NCI-H526 treated with DMSO at 0.1 percent for 48 hours (cell line): ENCODE measurements around the gene SPTBN2.
A peak's percentile ranks its signal among the peaks of the same experiment; 100 is the strongest.
"Not testable (repeated sequence)": the region's sequence is repeated elsewhere in the genome, so short reads cannot be mapped to it uniquely, and the experiment has no call there.

Source experiments
- DNase-seq: peaks from one replicate; lab custom pipeline; 2025; lab: John Stamatoyannopoulos, UW

Gene SPTBN2

DNA sequence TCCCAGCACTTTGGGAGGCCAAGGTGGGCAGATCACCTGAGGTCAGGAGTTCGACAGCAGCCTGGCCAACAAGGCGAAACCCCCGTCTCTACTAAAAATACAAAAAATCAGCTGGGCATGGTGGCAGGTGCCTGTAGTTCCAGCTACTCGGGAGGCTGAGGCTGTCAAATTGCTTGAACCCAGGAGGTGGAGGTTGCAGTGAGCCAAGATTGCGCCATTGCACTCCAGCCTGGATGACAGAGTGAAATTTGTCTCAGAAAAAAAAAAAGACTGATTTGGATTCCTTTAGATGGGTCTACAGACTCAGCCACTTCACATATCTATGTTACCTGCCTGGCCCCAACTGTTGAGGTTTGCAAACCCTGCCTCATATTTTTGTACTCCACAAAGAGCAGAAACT lies 4.8 kb downstream of the SPTBN2 start:
- not testable (repeated sequence) for DNase-seq

DNA sequence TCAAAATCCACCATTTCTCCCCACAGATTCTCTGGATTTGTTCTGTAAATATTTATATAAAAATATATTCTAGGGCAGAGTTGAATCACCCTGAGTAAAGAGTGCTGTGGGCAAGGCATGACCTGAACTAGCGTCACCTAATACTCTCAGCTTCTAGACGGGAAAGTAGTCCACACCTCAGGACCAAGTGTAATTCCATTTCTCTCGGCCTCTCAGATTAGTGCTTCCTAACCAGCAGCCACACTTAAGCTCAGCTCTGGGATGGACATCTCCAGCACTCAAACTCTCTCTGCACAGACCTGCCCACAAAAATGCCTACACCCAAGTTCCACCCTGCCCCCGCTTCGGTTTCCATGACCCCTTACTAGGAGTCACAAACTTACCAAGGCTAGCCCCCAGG lies 5.3 kb downstream of the SPTBN2 start:
- no peak for DNase-seq

DNA sequence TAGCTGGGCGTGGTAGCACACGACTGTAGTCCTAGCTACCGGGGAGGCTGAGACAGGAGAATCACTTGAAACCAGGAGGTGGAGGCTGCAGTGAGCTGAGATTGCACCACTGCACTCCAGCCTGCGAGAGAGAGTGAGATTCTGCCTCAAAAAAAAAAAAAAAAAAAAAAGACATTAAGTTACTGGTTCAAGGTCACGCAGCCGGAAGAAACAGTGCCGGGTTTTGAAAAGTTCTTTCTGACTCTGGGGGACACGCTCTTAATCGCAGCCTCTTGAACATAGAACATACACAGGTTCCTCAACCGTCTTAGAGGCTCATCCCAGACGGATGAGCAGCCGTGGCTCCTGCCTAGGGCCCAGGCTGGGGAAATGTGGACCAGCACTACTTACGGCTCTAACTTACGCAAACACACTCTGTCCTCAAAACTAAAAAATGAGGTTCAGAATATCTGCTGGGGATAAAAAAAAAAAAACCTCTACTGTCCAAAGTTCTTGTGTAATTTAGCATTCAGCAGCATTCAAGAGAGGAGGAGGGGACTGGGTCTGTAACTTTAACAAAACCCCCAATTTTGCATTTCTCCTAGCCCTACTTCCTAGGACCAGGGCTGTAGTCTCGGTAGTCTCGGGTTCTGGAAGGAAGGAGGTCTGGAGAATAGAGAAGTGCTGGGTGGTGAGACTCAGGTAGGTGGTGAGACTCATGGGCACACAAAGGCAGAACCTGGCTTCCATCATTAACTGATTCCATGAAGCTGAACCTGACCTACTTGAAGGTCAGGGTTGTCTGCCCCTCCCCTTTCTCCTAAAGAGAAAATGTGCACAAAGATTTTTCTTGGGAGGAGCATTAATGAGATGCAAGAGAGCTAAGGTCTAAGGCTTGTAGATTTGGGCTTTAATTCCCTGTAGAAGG lies 6.0 kb downstream of the SPTBN2 start:
- DNase-seq, result no peak

DNA sequence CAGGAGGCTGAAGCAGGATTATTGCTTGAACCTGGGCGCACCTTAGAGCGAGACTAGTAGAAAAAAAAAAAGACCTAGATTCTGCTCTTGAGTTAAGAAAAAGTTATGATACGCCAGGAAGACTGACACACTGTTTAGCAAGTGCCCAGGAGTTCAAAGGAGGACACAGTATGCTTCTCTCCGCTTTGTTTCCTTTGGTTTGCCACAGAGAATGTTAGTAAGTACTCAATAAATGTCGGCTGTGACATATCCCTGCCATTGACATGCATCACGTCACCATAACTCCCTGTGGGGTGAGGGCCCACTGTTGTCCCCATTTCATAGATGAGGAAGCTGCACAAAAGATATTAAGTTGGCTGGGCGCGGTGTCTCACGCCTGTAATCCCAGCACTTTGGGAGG lies 7.1 kb downstream of the SPTBN2 start:
- no peak for DNase-seq

DNA sequence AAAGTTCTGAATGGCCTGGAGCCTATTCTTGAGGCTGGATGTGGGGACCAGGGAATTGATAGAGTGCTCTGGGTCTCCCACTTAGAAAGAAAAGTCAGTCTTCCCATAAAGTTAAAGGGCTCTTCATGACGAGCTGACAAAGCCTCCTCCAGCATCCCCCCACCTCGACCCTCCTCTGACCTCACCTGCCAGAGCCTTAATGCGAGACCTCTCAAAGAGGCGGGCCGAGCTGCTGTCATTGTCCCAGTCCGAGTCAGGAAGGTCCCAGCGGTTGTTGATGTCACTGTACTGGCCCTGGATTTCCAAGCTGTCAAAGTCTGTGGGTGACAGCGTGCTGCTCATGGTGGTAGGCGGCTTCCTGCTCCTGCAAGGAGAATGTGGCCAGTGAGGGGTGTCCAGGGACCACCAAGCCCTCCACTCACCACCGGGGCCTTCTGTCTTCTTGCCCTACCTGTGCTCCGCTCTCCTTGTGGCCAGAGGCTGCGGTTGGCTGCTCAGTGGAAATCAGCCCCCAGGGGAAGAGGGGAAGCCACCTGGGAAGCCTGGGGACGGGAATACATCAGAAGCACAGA lies 8.0 kb downstream of the SPTBN2 start:
- no peak for DNase-seq

DNA sequence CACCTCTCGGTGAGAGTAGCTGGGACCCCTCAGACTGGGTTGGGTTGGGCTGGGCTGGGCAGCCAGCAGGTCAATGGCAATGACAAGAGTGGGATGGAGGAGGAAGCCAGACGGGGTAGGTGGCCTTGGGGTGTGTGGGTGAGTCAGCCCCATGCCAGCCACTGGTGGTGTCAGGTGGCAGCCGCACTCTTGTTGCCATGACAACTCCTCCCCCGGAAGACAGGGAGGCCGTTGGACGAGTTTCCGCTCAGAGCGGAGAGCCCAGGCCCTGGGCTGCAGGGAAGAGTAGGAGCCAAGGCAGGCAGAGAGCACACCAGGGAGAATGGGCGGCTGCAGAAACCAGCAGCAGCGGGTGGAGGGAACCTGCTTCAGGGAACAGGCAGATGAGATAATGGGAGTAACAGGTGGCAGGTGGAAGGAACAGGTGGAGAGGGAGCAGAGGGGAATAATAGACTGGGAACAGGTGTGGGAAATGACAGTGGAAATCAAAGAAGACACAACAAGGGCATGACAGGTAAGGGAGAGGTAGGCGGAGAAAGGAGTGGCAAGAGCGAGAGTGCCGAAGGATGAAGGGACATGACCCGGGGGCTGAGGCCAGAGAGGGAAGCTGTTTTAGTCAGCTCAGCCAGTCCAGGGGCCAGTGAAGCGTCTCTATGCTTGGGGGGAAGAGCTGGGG lies 8.7 kb downstream of the SPTBN2 start:
- DNase-seq, result peak; percentile 84

DNA sequence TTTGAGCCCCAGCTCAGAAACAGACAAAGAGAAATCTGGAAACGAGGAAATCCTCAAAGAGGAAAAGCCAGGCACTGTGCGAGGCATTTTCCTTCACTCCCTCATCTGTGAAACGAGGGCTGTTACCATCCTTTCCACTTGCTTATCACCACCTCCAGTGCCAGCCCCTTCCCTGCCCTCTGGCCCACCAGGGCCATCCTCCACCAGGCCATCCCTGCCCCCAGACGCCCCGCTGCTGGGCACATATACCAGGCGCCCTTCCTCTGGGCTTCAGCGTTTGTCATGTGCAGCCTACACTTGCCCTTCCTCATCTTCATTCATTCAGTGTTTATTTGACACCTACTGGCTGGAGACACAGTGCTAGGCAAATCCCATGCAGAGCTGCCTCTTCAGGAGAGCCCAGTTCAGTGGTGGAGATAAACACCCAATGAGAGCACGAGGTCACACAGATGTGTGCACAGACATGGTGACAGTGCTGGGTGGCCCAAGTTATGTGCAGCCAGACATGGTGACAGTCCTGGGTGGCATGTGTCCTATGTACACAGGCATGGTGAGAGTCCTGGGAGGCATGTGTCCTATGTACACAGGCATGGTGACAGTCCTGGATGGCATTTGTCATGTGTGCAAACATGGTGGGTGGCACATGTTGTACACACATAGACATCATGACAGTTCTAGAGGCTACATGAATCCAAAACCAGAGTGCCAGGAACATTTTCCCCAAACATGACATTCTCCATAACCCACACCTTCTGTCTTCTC lies 9.7 kb downstream of the SPTBN2 start:
- DNase-seq, result no peak

DNA sequence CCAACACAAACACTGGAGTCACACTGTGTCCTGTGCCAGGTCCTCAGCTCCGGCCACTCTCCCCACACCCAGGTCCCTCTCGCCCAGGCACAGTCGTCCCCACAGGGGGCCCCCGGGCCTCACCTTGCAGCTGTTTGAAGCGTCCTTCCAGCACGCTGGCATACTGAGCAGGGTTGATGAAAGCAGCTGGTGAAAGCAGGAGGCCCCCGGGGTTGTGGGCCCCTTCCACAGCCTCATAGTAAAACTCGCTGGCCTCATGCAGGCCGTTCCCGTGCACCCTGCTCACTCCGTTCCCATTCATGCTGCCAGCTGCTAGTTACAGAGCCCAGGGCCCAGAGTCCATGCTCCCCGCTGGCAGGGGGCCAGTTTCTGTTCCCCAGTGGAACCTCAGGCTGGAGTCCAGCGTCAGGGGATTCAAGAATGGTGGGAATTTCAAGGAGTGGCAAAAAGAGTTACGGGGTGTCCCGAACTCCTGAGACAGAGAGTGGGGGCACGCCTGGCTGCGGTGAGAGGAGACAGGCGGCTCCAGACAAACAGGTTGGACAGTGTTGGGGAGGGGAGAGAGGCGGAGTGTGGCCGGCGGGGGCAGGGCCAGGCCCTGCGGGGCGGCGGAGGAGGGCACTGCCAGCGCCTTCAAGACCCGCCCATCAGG lies 10.6 kb downstream of the SPTBN2 start:
- DNase-seq, result no peak

DNA sequence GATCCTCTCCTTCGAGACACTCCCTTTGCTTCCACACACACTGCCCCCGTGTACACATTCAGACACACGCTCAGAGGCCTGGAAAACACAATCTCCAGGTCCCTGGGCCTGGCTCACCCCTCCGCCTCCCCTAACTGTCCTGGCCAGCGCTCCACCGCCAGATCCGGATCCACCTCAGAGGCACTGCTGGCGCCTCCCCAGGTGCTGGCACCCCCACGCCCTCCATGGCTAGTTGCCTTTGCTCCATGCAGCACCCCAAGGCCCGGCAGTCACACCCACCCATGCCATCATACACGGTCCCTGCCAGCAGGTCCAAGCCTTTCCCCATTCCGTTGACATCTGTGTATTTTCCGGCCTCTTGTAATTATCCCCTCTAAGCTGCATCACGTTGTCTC lies 11.1 kb downstream of the SPTBN2 start:
- DNase-seq, result no peak

DNA sequence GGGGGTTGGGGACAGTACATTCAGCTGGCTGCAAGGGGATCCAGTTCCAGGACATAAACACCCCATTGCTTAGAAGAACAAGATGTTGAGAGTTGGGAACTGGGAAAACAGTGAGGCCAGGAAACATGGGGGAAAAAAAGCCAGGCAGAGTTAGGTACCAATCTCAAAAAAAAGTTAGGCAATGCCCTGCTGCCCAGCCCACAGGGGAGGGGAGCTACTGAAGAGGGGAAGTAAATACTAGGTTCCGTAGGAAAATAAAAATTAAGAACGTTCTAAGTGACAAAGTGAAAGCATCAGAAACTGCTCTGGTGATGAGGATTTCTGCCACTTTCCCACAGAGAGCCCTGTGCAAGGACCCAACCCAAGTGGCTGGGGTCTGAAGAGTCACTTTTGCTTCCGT lies 12.0 kb downstream of the SPTBN2 start:
- DNase-seq, result no peak

DNA sequence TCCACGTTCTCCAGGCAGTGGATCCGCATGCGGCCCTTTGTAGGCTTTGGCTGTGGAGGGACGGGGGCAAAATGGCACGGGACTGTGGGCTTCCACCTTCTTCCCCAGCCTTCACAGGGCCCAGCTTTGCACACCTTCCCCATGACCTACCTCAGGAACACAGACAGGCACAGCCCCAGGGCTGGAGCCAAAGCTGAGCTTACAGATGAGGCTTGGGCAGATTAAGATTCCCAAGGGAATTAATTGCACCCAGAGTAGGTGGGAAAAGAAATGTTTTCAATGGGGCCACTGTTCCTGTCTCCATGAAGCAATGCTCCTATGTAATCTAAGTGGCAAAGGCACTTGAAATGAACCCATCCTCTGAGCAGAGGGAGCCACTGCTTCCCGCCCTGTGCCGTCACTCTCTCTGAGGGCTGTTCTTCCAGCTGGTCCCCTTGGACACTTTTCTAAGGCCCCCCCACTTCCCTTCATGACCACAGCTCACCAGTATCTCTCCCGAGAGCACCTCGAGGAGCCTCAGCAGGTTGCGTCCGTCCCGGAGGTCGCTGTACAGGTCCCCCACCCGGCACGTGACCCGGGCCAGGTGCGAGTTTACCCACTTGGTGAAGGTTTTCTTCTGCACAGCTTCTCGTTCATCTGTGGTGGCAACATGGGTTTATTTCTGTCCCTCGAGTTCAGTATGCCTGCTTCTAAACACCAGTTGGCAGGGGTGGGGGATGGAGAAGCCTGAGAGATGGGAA lies 13.5 kb downstream of the SPTBN2 start:
- DNase-seq, result no peak

DNA sequence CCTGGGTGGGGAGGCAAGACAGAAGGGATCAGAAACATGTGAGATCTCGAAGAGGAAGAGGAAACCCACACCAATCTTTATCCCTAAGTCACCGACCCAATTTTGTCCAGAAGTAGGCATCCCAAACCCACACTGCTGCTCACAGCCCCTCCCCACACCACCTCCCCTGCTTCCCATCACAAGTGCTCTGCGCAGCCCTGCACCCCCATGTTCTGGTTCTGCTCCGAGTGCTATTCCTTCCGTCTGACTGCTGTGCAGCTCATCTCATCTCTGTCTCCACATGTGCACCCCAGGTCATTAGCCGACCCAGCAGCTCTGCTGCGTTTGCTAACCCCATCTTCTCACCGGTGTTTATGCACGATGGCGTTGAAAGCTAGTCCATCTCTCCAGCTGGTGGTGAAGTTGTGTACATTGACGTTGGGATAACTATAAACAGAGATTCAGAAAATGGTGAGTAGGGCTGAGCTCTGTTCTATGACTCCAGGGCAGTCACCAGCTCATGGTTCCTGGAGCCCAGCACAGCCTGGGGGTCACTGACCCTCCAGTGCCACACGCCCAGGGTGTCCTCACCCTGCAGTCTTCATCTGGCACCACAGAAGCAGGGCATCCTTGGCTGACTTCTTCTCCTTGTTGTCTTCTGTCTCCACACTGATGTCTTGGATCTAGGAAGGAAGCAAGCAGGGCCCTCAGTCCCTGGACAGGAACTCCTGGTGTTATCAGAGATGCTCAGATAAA lies 15.1 kb downstream of the SPTBN2 start:
- no peak for DNase-seq

DNA sequence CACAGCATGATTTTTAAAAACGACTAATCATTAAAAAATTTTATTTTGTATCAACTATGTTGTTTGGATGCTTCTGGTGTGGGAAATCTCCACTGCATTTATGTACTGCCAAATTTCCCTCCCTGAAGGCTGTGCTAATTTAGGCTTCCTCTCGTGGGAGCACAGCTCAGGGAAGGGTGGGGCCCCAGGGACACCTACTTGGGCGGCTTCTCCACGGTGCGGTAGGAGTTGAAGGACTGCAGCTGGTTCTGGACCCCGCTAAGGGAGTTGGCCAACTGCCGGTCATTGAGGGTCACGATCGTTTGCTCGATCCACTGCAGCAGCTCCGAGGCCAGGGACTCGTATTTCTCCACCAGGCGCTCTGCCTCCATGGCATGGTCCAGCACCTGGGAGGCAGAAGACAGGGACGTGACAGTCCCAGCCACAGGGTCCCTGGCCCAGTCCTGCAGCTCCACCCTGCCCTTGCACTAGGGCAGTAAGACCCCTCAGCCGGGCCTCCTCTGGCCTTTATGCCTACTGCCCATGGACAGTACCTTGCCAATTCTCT lies 18.6 kb downstream of the SPTBN2 start:
- no peak for DNase-seq

DNA sequence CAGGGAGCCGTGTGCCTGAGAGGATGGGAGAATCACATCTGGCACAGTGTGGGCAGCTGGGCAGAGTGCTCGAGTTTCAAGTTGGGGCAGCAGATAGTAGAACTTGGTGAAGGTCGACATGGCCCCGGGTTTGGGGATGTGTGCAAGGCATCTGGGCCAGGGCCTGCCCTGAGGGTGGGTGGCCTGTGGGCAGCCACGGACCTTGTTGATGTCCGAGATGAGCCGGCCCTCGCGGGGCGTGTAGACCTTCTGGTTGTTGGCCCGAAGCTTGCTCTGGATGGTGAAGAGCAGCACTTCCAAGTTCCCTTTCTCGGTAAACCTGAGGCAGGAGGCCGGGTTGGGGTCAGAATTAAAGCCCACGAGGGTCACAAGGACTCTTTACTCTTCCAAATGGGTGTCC lies 20.3 kb downstream of the SPTBN2 start:
- no peak for DNase-seq

DNA sequence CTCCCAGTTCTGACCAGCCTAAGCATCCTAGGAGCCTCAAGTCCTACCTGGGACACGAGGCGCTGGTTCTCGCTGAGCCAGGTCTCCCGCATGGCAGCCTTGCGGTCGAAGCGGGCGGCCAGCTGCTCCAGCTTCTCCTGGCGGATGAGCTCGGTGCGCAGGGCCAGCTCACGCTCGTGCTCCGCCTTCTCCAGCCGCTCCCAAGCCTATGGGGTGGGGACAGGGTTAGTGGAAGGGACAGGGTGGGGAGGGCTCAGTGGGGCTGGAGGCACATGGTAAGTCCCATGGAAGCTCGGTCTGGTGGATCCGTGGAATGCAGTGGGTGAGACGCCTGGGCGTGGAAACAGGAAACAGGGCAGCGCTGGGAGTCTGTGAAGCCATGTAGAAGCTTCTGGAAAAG lies 20.9 kb downstream of the SPTBN2 start:
- no peak for DNase-seq

DNA sequence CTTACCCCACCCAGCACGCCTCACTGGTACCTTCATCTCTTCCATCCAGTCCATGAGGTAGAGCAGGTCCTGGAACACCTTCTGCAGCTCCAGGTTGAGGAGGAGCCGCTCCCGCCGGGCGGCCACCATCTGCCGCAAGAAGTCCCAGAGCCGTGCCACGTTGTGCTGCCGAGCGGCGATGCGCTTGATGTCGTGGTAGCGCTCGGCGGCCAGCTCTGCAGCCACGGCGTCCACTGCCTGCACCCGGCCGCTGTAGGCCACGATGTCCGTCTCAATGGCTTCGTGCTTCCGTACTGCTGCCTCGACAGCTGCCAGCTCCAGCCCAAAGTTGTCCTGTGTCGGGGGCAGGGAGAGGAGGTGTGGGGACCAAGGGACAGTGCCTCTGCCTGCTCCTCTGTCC lies 21.5 kb downstream of the SPTBN2 start:
- DNase-seq, result no peak

DNA sequence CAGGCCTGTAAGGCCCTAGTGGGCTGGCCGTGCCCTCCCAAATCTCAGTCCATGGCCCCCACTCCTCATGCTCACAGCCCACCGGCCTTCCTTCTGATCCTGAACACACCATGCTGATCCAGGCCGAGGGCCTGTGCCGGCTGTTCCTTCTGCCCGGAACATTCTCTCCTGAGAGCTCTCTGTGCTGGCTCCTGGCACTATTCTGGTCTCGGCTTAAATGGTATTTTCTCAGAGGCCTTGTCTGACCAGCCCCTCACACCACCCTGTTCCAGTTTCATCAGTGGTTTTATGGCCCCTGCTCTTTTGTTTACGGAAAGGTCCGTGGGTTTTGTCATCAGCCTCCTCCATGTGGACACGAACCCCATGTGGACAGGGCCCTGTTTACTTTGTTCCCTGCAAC lies 22.0 kb downstream of the SPTBN2 start:
- DNase-seq, result no peak

DNA sequence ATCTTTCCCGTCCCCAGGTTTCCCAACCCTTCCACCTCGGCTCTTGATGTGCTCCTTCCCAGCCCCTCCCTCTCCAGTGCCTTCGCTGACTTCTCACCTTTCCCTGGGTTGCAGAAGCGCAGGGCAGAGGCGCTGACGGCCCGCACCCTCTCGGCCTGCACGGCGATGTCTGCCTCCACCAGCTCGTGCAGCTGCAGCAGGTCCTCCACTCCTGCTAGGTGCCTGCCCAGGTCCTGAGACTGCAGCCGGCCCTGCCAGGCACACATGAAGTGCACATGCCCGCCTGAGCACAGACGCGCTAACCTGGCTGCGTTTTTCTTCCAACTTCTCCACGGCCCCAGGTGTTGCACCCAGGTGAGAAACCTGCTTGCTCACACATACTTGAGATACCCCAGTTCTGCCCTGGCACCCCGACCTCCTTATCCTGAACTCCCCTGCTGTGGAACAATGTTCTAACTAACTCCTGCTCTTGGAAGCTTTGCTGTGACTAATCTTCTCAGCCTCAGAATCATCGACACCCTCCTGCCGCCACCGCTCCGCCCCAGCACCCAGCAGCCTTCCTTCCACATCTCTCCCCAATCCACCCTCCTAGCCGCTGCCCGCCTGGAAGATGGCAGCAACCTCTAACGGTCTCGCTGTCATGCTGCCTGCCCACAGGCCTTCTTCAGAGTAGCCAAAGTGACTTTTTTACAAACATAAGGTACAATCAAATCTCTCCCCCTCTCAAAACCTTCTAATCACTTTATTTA lies 23.3 kb downstream of the SPTBN2 start:
- no peak for DNase-seq

DNA sequence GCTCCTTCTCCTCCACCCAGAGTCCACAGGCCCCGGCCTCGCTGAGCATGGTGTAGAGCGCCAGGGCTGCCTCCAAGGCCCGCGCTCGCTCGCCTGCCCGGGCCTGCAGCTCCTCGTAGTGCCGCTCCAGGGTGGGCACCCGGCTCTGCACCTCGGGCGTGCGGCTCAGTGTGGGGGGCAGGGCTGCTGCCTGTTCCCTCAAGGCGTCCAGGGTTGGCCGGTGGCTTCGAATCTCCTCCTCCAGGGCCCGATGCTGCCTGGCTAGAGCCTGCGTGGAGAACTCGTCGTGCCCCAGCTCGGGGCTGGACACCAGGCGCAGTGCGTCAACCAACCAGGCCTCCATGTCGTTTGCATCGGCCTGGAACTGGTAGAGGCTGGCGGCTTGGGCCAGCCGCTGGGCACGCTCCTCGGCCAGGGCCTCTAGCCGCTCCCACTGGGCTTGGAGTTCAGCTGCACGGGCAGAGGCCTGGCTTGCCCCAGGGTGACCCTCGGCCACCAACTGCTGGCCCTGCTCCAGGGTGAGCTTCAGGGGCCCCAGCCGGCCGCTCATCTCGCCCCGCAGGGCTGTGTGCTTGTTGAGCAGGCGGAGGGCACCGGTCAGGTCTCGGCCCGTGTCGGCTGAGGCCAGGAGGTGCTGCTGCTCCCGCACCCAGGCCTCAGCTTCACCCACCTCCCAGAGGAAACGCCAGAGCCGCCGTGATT lies 24.2 kb downstream of the SPTBN2 start:
- no peak for DNase-seq
